ENCODE measurements around the gene ZNF514. TPM values are rescaled to one million over a fixed set of nuclear protein-coding genes. Genes with fewer than 3 reads are reported as not detected.
A peak's percentile ranks its signal among the peaks of the same experiment; 100 is the strongest.

The ZNF514 gene
- total and polyA plus RNA-seq, 10 of the 15 experiments (the other 5 are each of a cell fraction or from before 2014, with no cell fraction given): 5.1 to 8.7 (median 6.6) TPM

GRCh38 chr2:95121407-95122196 lies 38.0 kb downstream of the ZNF514 start, which contains the start of gene MRPS5 (continued):
- TF ChIP-seq EP300 (IDR thresholded peaks at IDR 0.05; ENCODE audit: borderline replicate concordance in 1 of 2, control insufficient read depth in 1 of 2, low read depth in 2 of 2, low read length in 2 of 2) (no peak), HDGF (IDR thresholded peaks at IDR 0.05) (no peak), GATAD2B (conservative IDR thresholded peaks at IDR 0.05; ENCODE audit: low read depth) (peak; percentile 89), RELB (IDR thresholded peaks at IDR 0.05; ENCODE audit: low read depth) (peak; percentile 59; the same call in 1 of the 2 replicates), SREBF2 (IDR thresholded peaks at IDR 0.05; ENCODE audit: low read length) (no peak), RELA (IDR thresholded peaks at IDR 0.05; ENCODE audit: borderline replicate concordance, partially characterized antibody) (peak; percentile 76), YY1 (IDR thresholded peaks at IDR 0.05; ENCODE audit: low read depth, low read length) (peak; percentile 96), PAX5 (IDR thresholded peaks at IDR 0.05; ENCODE audit: borderline replicate concordance, low read depth, low read length) (peak; percentile 37; the same call in 1 of the 2 replicates), NBN (IDR thresholded peaks at IDR 0.05) (0 out of 2 replicates have a peak, but pooled peaks have one; percentile 64), CREM (IDR thresholded peaks at IDR 0.05; ENCODE audit: low read depth) (peak; percentile 58; the same call in 1 of the 2 replicates), ZBTB11 (CRISPR knock-in tag; IDR thresholded peaks at IDR 0.05) (no peak), ZNF592 (IDR thresholded peaks at IDR 0.05) (peak; percentile 90), MEF2A (IDR thresholded peaks at IDR 0.05; ENCODE audit: insufficient read depth, low read depth, low read length) (no peak), CTCF (IDR thresholded peaks at IDR 0.05 in 2 of 3, conservative IDR thresholded peaks at IDR 0.05 in 1 of 3; ENCODE audit: control insufficient read depth in 2 of 3, extremely low read depth in 1 of 3, insufficient read depth in 1 of 3, low read depth in 3 of 3, low read length in 3 of 3) (0 out of 6 replicates have a peak, but pooled peaks of 2 of the 3 experiments have one; percentile 5 to 23), TAF1 (IDR thresholded peaks at IDR 0.05; ENCODE audit: borderline replicate concordance, low read depth, low read length) (peak; percentile 82), POLR2A (IDR thresholded peaks at IDR 0.05; ENCODE audit: low read depth, low read length) (peak; percentile 94), SP1 (IDR thresholded peaks at IDR 0.05; ENCODE audit: low read depth, low read length) (peak; percentile 72), HDAC6 (IDR thresholded peaks at IDR 0.05; ENCODE audit: unreplicated experiment) (peak; percentile 70), PML (IDR thresholded peaks at IDR 0.05; ENCODE audit: low read length) (peak; percentile 59; the same call in 1 of the 2 replicates)
